Suprapubic skin (tissue), 4 donors: ENCODE results near the gene RAF1. TPM values are rescaled to one million over a fixed set of nuclear protein-coding genes. Genes with fewer than 3 reads are reported as not detected.

Source experiments
- DNase-seq, 2 donors: peaks; one replicate each; pipeline ENCODE4 v3.0.0-alpha.2; 2019; ENCODE audit warnings: low spot score in 2 of 2
- H3K27ac ChIP-seq: fragments of 200-600 bp; sonication (generic); one replicate; pipeline ENCODE4 v1.5.1; 2019
- H3K27me3 ChIP-seq: fragments of 200-600 bp; sonication (generic); one replicate; pipeline ENCODE4 v1.5.1; 2019
- H3K36me3 ChIP-seq: fragments of 200-600 bp; sonication (generic); one replicate; pipeline ENCODE4 v1.5.1; 2019
- H3K4me1 ChIP-seq: fragments of 200-600 bp; sonication (generic); one replicate; pipeline ENCODE4 v1.5.1; 2019
- H3K4me3 ChIP-seq: fragments of 200-600 bp; sonication (generic); one replicate; pipeline ENCODE4 v1.5.1; 2019; ENCODE audit warnings: mild to moderate bottlenecking
- H3K9me3 ChIP-seq: fragments of 200-600 bp; sonication (generic); one replicate; pipeline ENCODE4 v1.5.1; 2019
- CTCF ChIP-seq, 2 donors: fragments of 200-600 bp in 1 of 2; fragments of 450-650 bp in 1 of 2; sonication (generic) in 1 of 2; IDR thresholded peaks; one replicate each; pipeline ENCODE4 v1.5.1; 2016 to 2019; ENCODE audit warnings: antibody characterized with exemption in 2 of 2, mild to moderate bottlenecking in 1 of 2, moderate library complexity in 1 of 2
- EP300 ChIP-seq: sonication (generic); formaldehyde crosslinking; IDR thresholded peaks from one replicate; pipeline ENCODE4 v1.6.1; 2017; ENCODE audit warnings: antibody characterized with exemption
- POLR2A ChIP-seq, 2 donors: fragments of 450-650 bp; IDR thresholded peaks; one replicate each; pipeline ENCODE4 v1.6.1; 2017; ENCODE audit warnings: antibody characterized with exemption in 2 of 2, mild to moderate bottlenecking in 2 of 2, moderate library complexity in 2 of 2
- POLR2AphosphoS5 ChIP-seq, 3 donors: sonication (generic); formaldehyde crosslinking; IDR thresholded peaks; one replicate each; pipeline ENCODE4 v1.6.1; 2017; ENCODE audit warnings: antibody characterized with exemption in 3 of 3
- WGBS: methylation state at CpG from one replicate; pipeline ENCODE4 v1.1.5; 2018; 5-methylcytosine and 5-hydroxymethylcytosine counted together
- total RNA-seq, 4 donors: library from RNA; depleted of rRNA; stranded (reverse); fragments of >200 nt; gene quantifications; one replicate each; pipeline ENCODE4 v1.1.0, GENCODE V29; 2016

The RAF1 gene
- total RNA-seq, 4 donors from 2014 or later, result 96.3 to 155 (median 123) TPM

GRCh38 chr3:12585181-12585580 lies 78.7 kb downstream of the RAF1 start:
- peaks cover 5% of the 10 kb centered on the region for H3K4me1 ChIP-seq
- no peak for DNase-seq
- H3K27me3 ChIP-seq, result no peaks in the 10 kb centered on the region
- 82% methylated on average over 3 of the region's 3 CpGs for WGBS
- H3K27ac ChIP-seq, result no peak overlapping the region
- no peak overlapping the region for H3K4me3 ChIP-seq
- H3K36me3 ChIP-seq, result peaks cover 93% of the 10 kb centered on the region
- TF ChIP-seq CTCF (IDR thresholded peaks at IDR 0.05), result no peak
- TF ChIP-seq POLR2A (IDR thresholded peaks at IDR 0.05), result no peak
- TF ChIP-seq POLR2AphosphoS5 (IDR thresholded peaks at IDR 0.05), result no peak
- TF ChIP-seq EP300, result no peak
- H3K9me3 ChIP-seq, result no peaks in the 10 kb centered on the region

- DNase-seq, result no peak
- WGBS, result 89% methylated on average over 2 of the region's 2 CpGs
- Histone ChIP-seq H3K4me3 (no peak overlapping the region), H3K9me3 (no peaks in the 10 kb centered on the region), H3K36me3 (peaks cover 93% of the 10 kb centered on the region), H3K27me3 (no peaks in the 10 kb centered on the region), H3K27ac (no peak overlapping the region), H3K4me1 (peaks cover 5% of the 10 kb centered on the region)
- TF ChIP-seq POLR2A (IDR thresholded peaks at IDR 0.05) (no peak), CTCF (IDR thresholded peaks at IDR 0.05) (no peak), EP300 (no peak), POLR2AphosphoS5 (IDR thresholded peaks at IDR 0.05) (no peak)
These were observed 79.8 kb downstream of the RAF1 start for GRCh38 chr3:12584083-12584482.

GRCh38 chr3:12583280-12583679 lies 80.6 kb downstream of the RAF1 start:
- peaks cover 91% of the 10 kb centered on the region for H3K36me3 ChIP-seq

GRCh38 chr3:12582730-12583129 lies 81.2 kb downstream of the RAF1 start:
- no peak for TF ChIP-seq POLR2A (IDR thresholded peaks at IDR 0.05)
- no peak for TF ChIP-seq EP300
- no peak for TF ChIP-seq POLR2AphosphoS5 (IDR thresholded peaks at IDR 0.05)
- no peak for TF ChIP-seq CTCF (IDR thresholded peaks at IDR 0.05)
- Histone ChIP-seq H3K27me3 (no peaks in the 10 kb centered on the region), H3K4me1 (peaks cover 5% of the 10 kb centered on the region), H3K9me3 (no peaks in the 10 kb centered on the region), H3K36me3 (peaks cover 92% of the 10 kb centered on the region), H3K27ac (no peak overlapping the region), H3K4me3 (no peak overlapping the region)
- no peak for DNase-seq
- WGBS, result 75% methylated on average over 4 of the region's 4 CpGs

More at GRCh38 chr3:12583280-12583679, 80.6 kb downstream of the RAF1 start:
- TF ChIP-seq CTCF (IDR thresholded peaks at IDR 0.05), result no peak
- no peak for TF ChIP-seq EP300
- no peak for TF ChIP-seq POLR2A (IDR thresholded peaks at IDR 0.05)
- TF ChIP-seq POLR2AphosphoS5 (IDR thresholded peaks at IDR 0.05), result no peak
- H3K27ac ChIP-seq, result no peak overlapping the region
- H3K9me3 ChIP-seq, result no peaks in the 10 kb centered on the region
- H3K4me1 ChIP-seq, result peaks cover 5% of the 10 kb centered on the region
- DNase-seq, result no peak
- H3K27me3 ChIP-seq, result no peaks in the 10 kb centered on the region
- H3K4me3 ChIP-seq, result no peak overlapping the region

GRCh38 chr3:12579905-12580304 lies 84.0 kb downstream of the RAF1 start:
- Histone ChIP-seq H3K27me3 (no peaks in the 10 kb centered on the region), H3K27ac (no peak overlapping the region), H3K9me3 (no peaks in the 10 kb centered on the region), H3K4me3 (no peak overlapping the region), H3K4me1 (no peaks in the 10 kb centered on the region), H3K36me3 (peaks cover 96% of the 10 kb centered on the region)
- TF ChIP-seq POLR2A (IDR thresholded peaks at IDR 0.05) (no peak), POLR2AphosphoS5 (IDR thresholded peaks at IDR 0.05) (no peak), CTCF (IDR thresholded peaks at IDR 0.05) (no peak), EP300 (no peak)
- WGBS, result 61% methylated on average over 3 of the region's 3 CpGs
- no peak for DNase-seq
